Common myeloid progenitor, CD34-positive (primary cell): Measurements from ENCODE around the gene KIT.

Experiments used
- CTCF ChIA-PET: fragments of 350-600 bp; sonication (Branson Sonifier 250); formaldehyde crosslinking; loops from one replicate; lab custom pipeline; 2021; ENCODE audit warnings: antibody characterized with exemption; lab: Charles Lee
- POLR2A ChIA-PET: fragments of 350-600 bp; sonication (Branson Sonifier 250); formaldehyde crosslinking; loops from one replicate; lab custom pipeline; 2021; ENCODE audit warnings: antibody characterized with exemption; lab: Charles Lee
- DNase-seq, 3 donors: peaks; one replicate each; pipeline versions ENCODE4 v3.0.0 to v3.0.0-alpha.2; 2013
- H3K27ac ChIP-seq, 2 experiments: 1 replicate in 1 of 2; 2 replicates in 1 of 2; pipeline ENCODE4 v1.7.0; 2013; ENCODE audit warnings: inconsistent platforms in 2 of 2, low read length in 2 of 2, mild to moderate bottlenecking in 2 of 2, low read depth in 1 of 2, moderate library complexity in 1 of 2; ENCODE audit not compliant: severe bottlenecking in 2 of 2, insufficient read depth in 1 of 2, poor library complexity in 1 of 2
- H3K27me3 ChIP-seq, 5 experiments: replicated peaks in 2 of 5; 1 replicate in 3 of 5; 2 replicates in 2 of 5; pipeline versions ENCODE4 v1.6.1 to v1.7.0; 2013; ENCODE audit warnings: low read length in 4 of 5, mild to moderate bottlenecking in 2 of 5, moderate library complexity in 2 of 5, inconsistent platforms in 1 of 5; ENCODE audit not compliant: insufficient read depth in 5 of 5, control insufficient read depth in 4 of 5
- H3K36me3 ChIP-seq, 4 experiments: 1 replicate in 2 of 4; 2 replicates in 2 of 4; pipeline versions ENCODE4 v1.6.1 to v1.7.0; 2013; ENCODE audit warnings: low read length in 3 of 4, control low read depth in 1 of 4, mild to moderate bottlenecking in 1 of 4; ENCODE audit not compliant: control insufficient read depth in 4 of 4, insufficient read depth in 4 of 4
- H3K4me1 ChIP-seq, 4 experiments: 1 replicate in 3 of 4; 2 replicates in 1 of 4; pipeline versions ENCODE4 v1.6.1 to v1.7.1; 2013; ENCODE audit warnings: low read length in 3 of 4, mild to moderate bottlenecking in 3 of 4, control low read depth in 1 of 4, inconsistent platforms in 1 of 4, moderate library complexity in 1 of 4; ENCODE audit not compliant: control insufficient read depth in 4 of 4, insufficient read depth in 4 of 4; ENCODE audit errors: control extremely low read depth in 1 of 4
- H3K4me3 ChIP-seq, 7 experiments: 1 replicate in 4 of 7; 2 replicates in 3 of 7; pipeline versions ENCODE4 v1.5.1 to v1.7.0; 2013; ENCODE audit warnings: mild to moderate bottlenecking in 7 of 7, low read length in 6 of 7, moderate library complexity in 6 of 7, inconsistent platforms in 2 of 7, low read depth in 2 of 7, control low read depth in 1 of 7; ENCODE audit not compliant: insufficient read depth in 4 of 7, control insufficient read depth in 1 of 7; ENCODE audit errors: extremely low read depth in 1 of 7
- H3K9me3 ChIP-seq, 5 experiments: 1 replicate in 4 of 5; 2 replicates in 1 of 5; pipeline versions ENCODE4 v1.6.1 to v1.7.1; 2013; ENCODE audit warnings: low read length in 4 of 5, mild to moderate bottlenecking in 2 of 5, inconsistent platforms in 1 of 5, low read depth in 1 of 5, moderate library complexity in 1 of 5; ENCODE audit not compliant: control insufficient read depth in 4 of 5, insufficient read depth in 2 of 5; ENCODE audit errors: control extremely low read depth in 1 of 5
- WGBS: methylation state at CpG from one replicate; pipeline ENCODE4 v1.1.5; 2013; ENCODE audit not compliant: insufficient coverage; 5-methylcytosine and 5-hydroxymethylcytosine counted together

KIT gene

GRCh38 chr4:54687887-54688841, 30.4 kb downstream of the KIT start:
- H3K27me3 ChIP-seq = no peaks in the 10 kb centered on the region
- H3K27ac ChIP-seq = peak overlapping the region in 1 of 2 experiments; percentile 56
- H3K4me3 ChIP-seq = peak overlapping the region in 4 of 7 experiments; percentile 25 to 49 (median 32)
- DNase-seq = peak; percentile 61 to 93 (median 91)
- H3K9me3 ChIP-seq = no peaks in the 10 kb centered on the region
- H3K36me3 ChIP-seq = peaks cover 0 to 8% (median 0%) of the 10 kb centered on the region in 4 experiments
- CTCF ChIA-PET = interaction anchor here (0.7 to 5.2 kb wide), 18 partner anchors 10 to 656 kb away, joined by 3 to 31 read pairs (median 4); partner anchors contain the start of gene KIT
- peaks cover 24 to 86% (median 71%) of the 10 kb centered on the region in 4 experiments for H3K4me1 ChIP-seq
- 20% methylated on average over 6 of the region's 11 CpGs for WGBS
- POLR2A ChIA-PET = interaction anchor here (0.6 to 1.5 kb wide), 3 partner anchors 14 to 162 kb away, joined by 3 to 7 read pairs (median 3); no protein-coding TSS in a partner anchor

GRCh38 chr4:54695337-54695736, 37.6 kb downstream of the KIT start:
- DNase-seq = no peak
- no peaks in the 10 kb centered on the region for H3K9me3 ChIP-seq
- no peaks in the 10 kb centered on the region for H3K27me3 ChIP-seq
- CTCF ChIA-PET = no interaction called here
- whole genome bisulfite sequencing = 95% methylated on average over 8 of the region's 12 CpGs
- H3K4me1 ChIP-seq = peaks cover 0 to 19% (median 15%) of the 10 kb centered on the region in 4 experiments
- no peak overlapping the region for H3K4me3 ChIP-seq
- peaks cover 32 to 56% (median 41%) of the 10 kb centered on the region in 4 experiments for H3K36me3 ChIP-seq
- POLR2A ChIA-PET = no interaction called here
- H3K27ac ChIP-seq = no peak overlapping the region

DNA sequence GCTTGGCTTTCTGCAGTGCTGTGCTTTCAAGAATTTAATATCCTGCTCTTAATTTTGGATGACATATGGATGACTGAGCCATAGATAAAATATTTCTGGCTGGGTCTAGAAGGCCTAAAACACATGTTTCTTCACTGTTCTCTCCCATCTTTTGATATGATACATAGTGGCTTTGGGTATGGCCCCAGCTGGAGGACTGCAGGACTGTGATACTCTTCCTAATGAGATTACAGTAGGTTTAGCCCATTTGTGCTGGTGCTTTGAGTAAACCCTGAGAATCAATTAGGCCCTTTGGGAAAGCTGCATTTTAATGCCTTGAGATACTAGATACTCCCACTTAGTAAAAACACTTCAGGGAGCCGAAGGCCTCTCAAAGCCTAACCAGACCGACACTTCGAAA, 38.0 kb downstream of the KIT start:
- H3K4me3 ChIP-seq = no peak overlapping the region
- ChIA-PET POLR2A (no interaction called here), CTCF (interaction anchor here (1.6 kb wide), 2 partner anchors 10 to 17 kb away, joined by 4 to 5 read pairs; no protein-coding TSS in a partner anchor)
- H3K27ac ChIP-seq = no peak overlapping the region
- peaks cover 32 to 56% (median 43%) of the 10 kb centered on the region in 4 experiments for H3K36me3 ChIP-seq
- H3K27me3 ChIP-seq = no peaks in the 10 kb centered on the region
- WGBS = 100% methylated on average over 3 of the region's 3 CpGs
- H3K9me3 ChIP-seq = no peaks in the 10 kb centered on the region
- DNase-seq = no peak
- H3K4me1 ChIP-seq = peaks cover 0 to 16% (median 13%) of the 10 kb centered on the region in 4 experiments

- ChIA-PET POLR2A (no interaction called here), CTCF (interaction anchor here (1.3 to 3.6 kb wide), 4 partner anchors 9 to 16 kb away, joined by 4 to 31 read pairs (median 4); no protein-coding TSS in a partner anchor)
- H3K4me1 ChIP-seq = peaks cover 0 to 7% (median 5%) of the 10 kb centered on the region in 4 experiments
- H3K27ac ChIP-seq = no peak overlapping the region
- peaks cover 32 to 61% (median 47%) of the 10 kb centered on the region in 4 experiments for H3K36me3 ChIP-seq
- WGBS = 100% methylated on average over 4 of the region's 5 CpGs
- H3K27me3 ChIP-seq = no peaks in the 10 kb centered on the region
- H3K4me3 ChIP-seq = no peak overlapping the region
- H3K9me3 ChIP-seq = no peaks in the 10 kb centered on the region
- no peak for DNase-seq
Measured at GRCh38 chr4:54696649-54697048, 38.9 kb downstream of the KIT start.

DNA sequence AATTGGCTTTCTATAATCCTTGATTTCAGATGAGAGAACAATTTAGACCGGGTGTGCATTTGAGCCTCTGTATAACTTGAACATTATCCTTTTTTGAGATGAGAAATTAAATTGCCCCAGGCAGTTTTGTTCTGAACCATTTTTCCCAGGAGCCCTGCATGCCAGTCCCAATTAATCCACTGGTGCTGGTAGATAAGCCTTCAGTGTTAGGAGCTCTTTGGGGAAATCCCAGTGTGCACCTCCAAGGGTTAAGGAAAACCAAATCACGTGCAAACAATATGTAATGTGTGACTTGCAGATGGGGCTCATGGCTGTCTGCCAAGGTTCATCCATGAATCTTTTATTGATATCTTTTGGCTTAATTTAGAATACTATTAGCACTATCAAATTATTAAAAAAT, 43.2 kb downstream of the KIT start:
- WGBS = no CpG with 5 or more reads among the region's 2 CpGs
- ChIA-PET CTCF (interaction anchor here (1.4 kb wide), 1 partner anchor 15 kb away, joined by 4 read pairs; no protein-coding TSS in a partner anchor), POLR2A (no interaction called here)
- H3K36me3 ChIP-seq = peaks cover 37 to 78% (median 50%) of the 10 kb centered on the region in 4 experiments
- no peak overlapping the region for H3K4me3 ChIP-seq
- H3K27me3 ChIP-seq = no peaks in the 10 kb centered on the region
- H3K27ac ChIP-seq = no peak overlapping the region
- H3K4me1 ChIP-seq = no peaks in the 10 kb centered on the region
- H3K9me3 ChIP-seq = peaks cover 0 to 2% (median 0%) of the 10 kb centered on the region in 5 experiments
- no peak for DNase-seq

DNA sequence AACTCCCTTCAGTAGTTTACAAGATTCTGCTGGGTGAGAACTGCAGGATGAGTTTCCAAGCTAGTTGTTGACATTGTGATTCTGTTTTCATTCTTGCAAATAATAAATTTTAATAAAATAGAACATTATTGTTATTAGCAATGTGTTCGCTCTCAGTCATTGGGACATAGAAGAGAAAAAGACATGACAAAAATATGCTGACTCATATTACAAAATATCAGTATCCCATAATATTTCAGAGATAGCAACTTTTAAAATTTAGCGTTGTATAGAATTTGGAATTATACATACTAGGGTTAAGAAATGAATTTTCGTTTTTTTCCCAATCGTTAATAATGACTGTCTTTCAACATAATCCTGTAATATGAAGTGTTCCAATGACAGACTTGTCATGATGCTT, 45.4 kb downstream of the KIT start:
- Histone ChIP-seq H3K4me1 (peaks cover 3 to 15% (median 7%) of the 10 kb centered on the region in 4 experiments), H3K27ac (no peak overlapping the region), H3K27me3 (no peaks in the 10 kb centered on the region), H3K4me3 (no peak overlapping the region), H3K9me3 (peaks cover 0 to 2% (median 0%) of the 10 kb centered on the region in 5 experiments), H3K36me3 (peaks cover 23 to 58% (median 35%) of the 10 kb centered on the region in 4 experiments)
- CTCF ChIA-PET = interaction anchor here (0.9 to 1.9 kb wide), 4 partner anchors 17 to 32 kb away, joined by 3 to 5 read pairs (median 4); no protein-coding TSS in a partner anchor
- POLR2A ChIA-PET = interaction anchor here (1.3 kb wide), 1 partner anchor 15 kb away, joined by 3 read pairs; no protein-coding TSS in a partner anchor
- no CpG with 5 or more reads among the region's 4 CpGs for WGBS
- no peak for DNase-seq
